Effector CD8-positive, alpha-beta T cell (primary cell): ENCODE measurements around the gene RNF25.
"Not testable (repeated sequence)": the region's sequence is repeated elsewhere in the genome, so short reads cannot be mapped to it uniquely, and the experiment has no call there.

Experiments used
- DNase-seq: peaks from one replicate; lab custom pipeline; 2025; lab: John Stamatoyannopoulos, UW
- total RNA-seq, 4 experiments: gene quantifications; one replicate each; lab custom pipeline; 2026; lab: John Stamatoyannopoulos, UW

The RNF25 gene
- total RNA-seq, result 33.1 to 39.9 (median 35.6) reads per million in 4 experiments

DNA sequence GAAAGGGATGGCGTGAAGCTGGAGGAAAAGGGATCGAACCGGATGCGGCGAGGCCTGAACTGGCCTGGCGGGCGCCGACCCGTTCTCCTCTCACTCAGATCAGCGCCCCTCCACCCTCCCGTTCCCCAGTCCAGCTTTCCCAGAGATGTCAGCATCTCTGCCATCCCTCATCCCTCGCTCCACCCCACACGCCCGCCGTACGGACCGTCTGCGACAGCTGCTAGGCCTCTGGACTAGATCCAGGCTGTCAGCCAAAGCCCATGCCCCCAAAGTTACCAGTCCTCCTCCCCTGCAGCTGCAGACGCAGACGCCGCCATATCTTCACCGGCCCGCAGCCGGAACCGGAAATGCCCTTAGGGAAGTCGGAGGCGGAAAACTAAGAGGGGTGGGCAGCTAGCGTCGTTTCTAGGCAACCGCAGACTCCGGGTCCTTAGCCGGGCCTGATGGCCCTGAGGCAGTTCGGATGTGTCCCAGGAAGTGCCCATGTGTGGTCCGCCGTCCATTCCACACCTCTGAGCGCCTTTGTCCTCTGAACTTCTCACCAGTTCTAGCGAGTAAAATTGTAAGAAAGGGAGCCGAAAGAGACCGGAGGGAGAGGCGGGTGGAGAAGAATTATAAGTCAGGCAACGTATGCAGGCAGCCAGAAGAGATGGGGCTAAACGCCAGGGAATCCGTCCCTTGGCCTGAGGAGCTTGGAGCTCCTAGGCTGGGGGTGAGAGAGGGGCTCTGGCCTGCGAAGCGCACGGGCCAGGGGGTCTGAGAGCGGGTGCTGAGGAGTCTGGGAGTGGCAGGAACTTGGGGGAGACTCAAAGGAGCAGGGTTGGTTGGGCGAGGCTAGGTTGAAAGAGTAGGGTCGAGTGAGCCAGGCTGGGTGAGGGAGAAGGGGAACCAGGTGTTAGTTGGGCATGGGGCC, at the start of gene RNF25, which contains the start of gene STK36:
Gene RNF25, minus strand, starts transcription at position 349 of the 913 bp plus-strand sequence. Its CDS starts 32 bp downstream, at position 317.
Gene STK36, plus strand, starts transcription at position 433 of the 913 bp plus-strand sequence. CDS start 744 bp downstream, outside the sequence.
- peak; percentile 67 for DNase-seq

- no peak for DNase-seq
Observed at GRCh38 chr2:218721488-218721887, 49.7 kb upstream of the RNF25 start.

DNA sequence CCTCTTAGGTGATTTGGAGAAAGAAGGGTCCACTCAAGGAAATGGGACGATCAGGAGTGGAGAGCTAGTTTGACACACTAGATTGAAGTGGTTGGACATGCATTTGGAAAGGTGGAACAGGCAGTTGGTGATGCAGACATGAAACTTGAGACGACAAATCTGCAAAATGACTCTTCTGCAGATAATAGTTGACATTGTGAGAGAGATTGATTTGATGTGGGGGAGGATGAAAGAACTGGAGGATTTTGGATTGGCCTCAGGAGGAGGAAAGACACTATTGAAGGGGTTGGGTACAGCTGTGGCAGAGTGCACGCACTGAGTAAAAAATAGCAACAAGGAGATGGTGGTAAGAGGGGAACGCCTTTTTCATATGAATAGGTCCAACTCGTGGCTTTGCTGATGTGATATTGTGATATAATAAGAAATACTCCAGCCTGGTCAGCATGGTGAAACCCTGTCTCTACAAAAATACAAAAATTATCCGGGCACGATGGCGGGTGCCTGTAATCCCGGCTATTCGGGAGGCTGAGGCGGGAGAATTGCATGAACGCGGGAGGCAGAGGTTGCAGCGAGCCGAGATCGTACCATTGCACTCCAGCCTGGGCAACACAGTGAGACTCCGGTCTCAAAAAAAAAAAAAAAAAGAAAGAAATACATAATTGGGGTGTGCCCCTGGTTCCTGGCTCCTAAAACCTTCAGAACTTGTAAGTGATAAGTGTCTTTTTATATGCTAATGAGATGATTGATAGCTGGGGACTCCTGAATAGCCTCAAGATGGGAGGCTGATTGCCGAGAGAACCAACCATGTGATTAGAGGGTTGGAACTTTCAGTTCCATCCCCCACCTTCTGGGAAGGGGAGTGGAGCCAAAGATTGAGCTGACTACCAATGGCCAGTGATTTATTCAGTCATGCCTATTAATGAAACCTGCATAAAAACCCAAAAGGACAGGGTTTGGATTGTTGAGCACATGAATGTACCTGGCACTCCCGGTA, 48.5 kb upstream of the RNF25 start:
- DNase-seq, result no peak

- DNase-seq, result no peak
Observed at GRCh38 chr2:218719457-218719856, 47.7 kb upstream of the RNF25 start.

- DNase-seq, result no peak
Observed at GRCh38 chr2:218718058-218718457, 46.3 kb upstream of the RNF25 start.

DNA sequence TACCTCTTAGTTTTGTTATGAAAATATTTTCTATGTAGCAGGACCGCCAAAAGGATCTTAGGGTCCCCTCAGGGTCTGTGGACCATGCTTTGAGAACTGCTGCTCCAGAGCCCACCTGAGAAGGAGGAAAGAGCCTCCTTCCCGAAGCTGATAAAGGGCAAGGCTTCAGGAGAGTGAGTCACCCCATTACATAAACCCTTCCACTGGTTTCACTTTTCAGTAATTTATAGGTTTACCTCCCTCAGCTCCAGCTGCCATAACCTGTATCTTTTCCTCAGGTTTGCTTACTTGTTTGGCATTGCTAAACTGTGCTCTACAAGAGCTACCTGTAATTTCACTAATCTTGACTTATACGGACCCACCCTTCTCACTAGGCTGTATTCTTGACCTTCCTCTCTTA, 45.5 kb upstream of the RNF25 start:
- no peak for DNase-seq

GRCh38 chr2:218716070-218716469, 44.3 kb upstream of the RNF25 start:
- DNase-seq, result no peak

DNA sequence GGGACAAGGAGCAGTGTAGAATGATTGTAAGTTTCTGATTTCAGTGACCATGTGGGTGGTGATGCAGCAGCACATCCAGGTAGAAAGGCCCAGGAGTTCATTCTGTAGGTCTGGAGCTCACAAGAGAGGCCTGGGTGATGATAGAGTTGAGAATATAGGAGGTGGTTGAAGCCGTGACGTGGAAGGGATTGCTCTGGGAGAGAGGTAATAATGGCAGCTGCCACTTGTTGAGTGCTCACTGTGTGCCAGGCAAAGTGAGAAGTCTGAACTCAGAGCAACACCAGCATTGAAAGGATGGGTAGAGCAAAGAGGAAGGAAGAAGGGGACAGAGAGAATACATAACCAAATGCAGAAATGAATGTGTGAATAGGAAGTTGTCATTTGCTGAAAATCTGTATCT, 42.1 kb upstream of the RNF25 start:
- no peak for DNase-seq

DNA sequence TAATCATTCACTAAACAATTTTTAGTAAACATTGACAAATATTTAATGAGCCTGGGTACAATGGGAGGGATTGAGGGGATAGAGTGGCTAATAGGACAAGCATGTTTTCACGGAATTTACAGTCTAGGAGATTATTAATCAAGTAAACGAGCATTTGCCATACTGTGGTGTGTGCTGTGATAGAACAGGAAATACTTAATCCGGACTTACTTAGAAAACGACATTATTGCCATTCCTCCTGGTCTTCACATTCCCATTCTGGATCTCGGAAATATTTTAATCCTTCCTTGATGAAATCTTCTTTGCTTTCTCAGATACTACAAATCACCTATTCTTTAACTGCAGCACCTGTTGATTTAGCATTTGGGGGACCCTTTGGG, 39.7 kb upstream of the RNF25 start:
- no peak for DNase-seq

- peak; percentile 97 for DNase-seq
Observed at GRCh38 chr2:218710687-218711549, 39.1 kb upstream of the RNF25 start, which contains the start of gene TTLL4. TTLL4 (plus strand) TSS chr2:218710835; CDS start chr2:218737677, 26,842 bp downstream.

DNA sequence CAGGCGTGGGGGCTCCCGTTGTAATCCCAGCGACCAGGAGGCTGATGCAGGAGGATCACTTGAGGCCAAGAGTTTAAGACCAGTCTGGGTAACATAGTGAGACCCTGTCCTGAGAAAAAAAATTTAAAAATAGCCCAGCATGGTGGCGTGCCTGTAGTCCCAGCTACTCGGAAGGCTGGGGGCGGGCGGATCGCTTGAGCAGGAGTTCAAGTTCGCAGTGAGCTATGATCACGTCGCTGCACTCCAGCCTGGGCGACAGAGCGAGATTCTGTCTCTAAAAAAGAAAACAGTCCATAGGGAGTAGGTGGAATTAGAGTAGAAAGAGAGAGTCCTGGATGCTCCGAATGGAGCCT, 38.5 kb upstream of the RNF25 start:
- DNase-seq, result no peak

GRCh38 chr2:218709908-218710307, 38.1 kb upstream of the RNF25 start:
- no peak for DNase-seq

DNA sequence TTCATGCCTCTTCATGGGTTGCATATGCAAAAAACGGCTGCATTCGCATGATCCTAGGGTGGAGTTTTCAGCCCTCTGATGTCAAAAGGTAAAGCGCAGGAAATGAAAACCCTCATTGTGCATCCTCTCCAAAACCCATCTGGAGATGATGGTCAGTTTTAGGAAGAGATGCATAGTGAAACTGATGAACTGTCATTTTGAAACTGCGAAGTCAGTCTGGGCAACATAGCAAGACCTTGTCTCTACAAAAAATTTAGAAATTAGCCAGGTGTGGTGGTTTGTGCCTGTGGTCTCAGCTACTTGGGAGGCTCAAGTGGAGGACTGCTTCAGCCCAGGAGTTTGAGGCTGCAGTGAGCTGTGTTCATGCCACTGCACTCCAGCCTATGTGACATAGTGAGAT, 36.3 kb upstream of the RNF25 start:
- DNase-seq, result no peak

DNA sequence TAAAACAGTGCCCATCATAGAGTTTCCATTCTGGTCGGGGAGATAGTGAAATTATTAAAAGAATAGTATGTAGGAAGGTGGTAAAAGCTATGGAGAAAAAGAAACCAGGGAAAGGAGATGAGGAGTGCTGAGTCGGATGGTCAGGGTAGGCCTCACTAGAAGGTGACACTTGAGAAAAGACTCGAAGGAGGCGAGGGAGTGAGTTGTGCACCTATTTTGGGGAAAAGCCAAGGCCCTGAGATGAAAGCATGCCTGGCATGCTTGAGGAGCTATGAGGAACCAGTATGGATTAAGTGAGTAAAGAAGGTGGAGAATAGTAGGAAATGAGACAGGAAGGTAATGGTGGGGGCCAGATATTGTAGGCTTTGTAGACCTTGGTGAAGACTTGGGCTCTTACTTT, 31.5 kb upstream of the RNF25 start:
- DNase-seq, result no peak

DNA sequence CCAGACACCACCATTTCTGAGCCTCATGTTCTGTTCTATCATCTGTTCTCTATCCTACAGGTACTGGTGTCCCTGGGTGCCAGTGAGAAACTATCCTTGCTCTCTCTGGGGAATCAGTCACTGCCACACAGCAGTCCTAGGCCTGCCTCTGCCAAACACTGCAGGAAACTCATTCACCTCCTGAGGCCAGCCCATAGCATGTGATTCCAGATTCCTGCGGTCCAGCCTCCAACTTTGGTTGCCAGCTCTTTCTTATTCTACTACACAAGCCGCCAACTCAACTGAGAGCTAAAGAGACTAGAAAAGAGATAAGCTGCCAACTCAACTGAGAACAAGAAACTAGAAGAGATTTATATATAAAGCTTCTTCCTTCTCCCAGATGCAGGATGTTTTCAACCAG, 30.0 kb upstream of the RNF25 start:
- DNase-seq, result no peak

- DNase-seq, result no peak
Observed at GRCh38 chr2:218698885-218699284, 27.1 kb upstream of the RNF25 start.

DNA sequence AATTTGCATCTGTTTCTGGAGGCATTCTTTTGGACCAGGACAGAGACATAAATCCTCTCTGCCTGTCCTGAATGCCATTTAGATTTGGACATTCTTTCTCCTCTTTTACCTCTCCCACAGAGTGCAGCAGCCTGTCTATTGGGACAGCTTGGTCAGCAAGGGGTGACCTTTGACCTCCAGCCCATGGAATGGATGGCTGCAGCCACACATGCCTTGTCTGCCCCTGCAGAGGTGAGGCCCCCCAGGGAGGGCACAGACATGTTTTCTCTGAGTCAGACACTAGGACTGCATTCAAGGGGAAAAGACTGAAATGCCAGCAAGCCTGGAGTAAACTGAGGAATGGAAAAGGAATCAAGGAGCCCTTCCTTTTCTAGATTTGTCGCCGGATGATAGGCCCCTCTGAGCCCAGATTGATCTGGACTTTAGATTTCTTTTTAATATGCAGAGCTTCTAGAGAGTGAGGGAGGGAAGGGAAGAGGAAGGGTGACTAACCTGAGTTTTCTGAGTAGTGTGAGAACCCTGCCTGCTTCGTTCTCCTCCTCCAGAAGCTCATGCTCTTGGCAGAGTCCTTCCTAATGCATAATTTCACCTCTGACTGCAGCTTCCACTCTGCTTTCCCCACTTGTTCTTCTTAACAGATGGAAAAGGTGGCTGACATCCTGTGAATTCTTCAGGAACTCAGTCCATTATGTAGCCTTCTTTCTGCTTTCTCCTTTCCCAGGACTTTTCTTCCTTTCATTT, 22.8 kb upstream of the RNF25 start:
- no peak for DNase-seq

DNA sequence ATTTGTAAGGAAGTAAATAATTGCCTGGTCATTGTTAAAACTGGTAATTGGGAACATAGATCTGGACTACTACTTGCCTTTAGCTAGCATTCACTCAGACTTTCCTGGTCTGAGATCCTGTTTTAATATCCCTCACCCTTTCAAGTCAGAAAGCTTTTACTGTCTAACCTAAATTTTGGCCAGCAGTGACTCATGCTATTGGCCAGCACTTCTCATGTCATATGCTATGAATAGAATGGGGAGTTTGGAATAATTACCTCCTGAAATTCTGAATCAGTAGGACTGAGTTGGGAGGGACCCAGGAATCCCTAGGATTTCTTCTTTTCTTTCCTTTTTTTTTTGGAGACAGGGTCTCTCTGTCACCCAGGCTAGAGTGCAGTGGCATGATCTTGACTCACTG, 19.4 kb upstream of the RNF25 start:
- DNase-seq, result no peak

- not testable (repeated sequence) for DNase-seq
Observed at GRCh38 chr2:218687400-218688060, 15.7 kb upstream of the RNF25 start.

GRCh38 chr2:218680061-218680460, 8.3 kb upstream of the RNF25 start:
- DNase-seq, result no peak
